Measurements from ENCODE around the gene ITCH.

DNA sequence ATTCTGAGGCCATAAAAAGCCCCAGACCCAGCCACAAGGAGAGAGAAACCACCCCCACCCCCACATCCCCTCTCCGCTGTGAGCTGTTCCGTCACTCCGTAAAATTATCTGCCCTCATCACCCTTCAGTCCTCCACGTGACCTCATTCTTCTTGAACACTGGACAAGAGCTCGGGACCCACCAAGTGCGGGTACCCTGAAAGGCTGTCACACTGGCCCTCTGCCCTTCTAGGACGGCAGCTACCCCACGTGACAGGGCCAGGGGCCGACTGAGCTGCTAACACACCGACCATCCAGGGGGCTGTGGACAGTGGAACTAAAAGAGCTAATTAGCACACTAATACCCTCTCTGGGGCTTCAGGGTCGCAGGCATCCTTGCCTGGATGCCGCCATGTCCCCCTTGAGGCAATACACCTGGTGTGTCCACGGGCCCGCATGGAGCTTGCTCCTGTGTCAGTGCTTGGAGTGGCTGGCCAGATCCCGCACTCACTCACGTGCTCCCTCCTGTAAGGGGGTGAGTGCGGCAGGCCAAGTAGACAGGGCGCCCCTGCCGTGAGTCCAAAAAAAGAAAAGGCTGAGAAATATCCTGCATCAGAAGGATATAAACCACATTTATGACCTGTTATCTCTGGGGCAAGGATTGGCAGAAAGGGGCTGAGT is 30.7 kb upstream of the ITCH start:
- no peak for TF ChIP-seq POLR2A (IDR thresholded peaks at IDR 0.05)
- TF ChIP-seq, protein P1, sequence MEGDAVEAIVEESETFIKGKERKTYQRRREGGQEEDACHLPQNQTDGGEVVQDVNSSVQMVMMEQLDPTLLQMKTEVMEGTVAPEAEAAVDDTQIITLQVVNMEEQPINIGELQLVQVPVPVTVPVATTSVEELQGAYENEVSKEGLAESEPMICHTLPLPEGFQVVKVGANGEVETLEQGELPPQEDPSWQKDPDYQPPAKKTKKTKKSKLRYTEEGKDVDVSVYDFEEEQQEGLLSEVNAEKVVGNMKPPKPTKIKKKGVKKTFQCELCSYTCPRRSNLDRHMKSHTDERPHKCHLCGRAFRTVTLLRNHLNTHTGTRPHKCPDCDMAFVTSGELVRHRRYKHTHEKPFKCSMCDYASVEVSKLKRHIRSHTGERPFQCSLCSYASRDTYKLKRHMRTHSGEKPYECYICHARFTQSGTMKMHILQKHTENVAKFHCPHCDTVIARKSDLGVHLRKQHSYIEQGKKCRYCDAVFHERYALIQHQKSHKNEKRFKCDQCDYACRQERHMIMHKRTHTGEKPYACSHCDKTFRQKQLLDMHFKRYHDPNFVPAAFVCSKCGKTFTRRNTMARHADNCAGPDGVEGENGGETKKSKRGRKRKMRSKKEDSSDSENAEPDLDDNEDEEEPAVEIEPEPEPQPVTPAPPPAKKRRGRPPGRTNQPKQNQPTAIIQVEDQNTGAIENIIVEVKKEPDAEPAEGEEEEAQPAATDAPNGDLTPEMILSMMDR (IDR thresholded peaks at IDR 0.05): no peak
